Muscle of back (tissue), 11 donors: ENCODE data around the gene TMEM269. TPM values are rescaled to one million over a fixed set of nuclear protein-coding genes. Genes with fewer than 3 reads are reported as not detected.
"Not testable (repeated sequence)": the region's sequence is repeated elsewhere in the genome, so short reads cannot be mapped to it uniquely, and the experiment has no call there.

Source experiments
- DNase-seq, 3 donors: peaks; one replicate each; pipeline versions ENCODE4 v3.0.0 to v3.0.0-alpha.2; 2013
- polyA plus RNA-seq, 10 donors: library from polyadenylated mRNA; unstranded; fragments of 120-200 nt; gene quantifications; one replicate each; pipeline ENCODE4 v1.2.1, GENCODE V29; 2013; ENCODE audit not compliant: insufficient read length in 10 of 10

Gene TMEM269
- polyA plus RNA-seq, 10 donors = 0.46 to 1.4 (median 0.73) TPM

DNA sequence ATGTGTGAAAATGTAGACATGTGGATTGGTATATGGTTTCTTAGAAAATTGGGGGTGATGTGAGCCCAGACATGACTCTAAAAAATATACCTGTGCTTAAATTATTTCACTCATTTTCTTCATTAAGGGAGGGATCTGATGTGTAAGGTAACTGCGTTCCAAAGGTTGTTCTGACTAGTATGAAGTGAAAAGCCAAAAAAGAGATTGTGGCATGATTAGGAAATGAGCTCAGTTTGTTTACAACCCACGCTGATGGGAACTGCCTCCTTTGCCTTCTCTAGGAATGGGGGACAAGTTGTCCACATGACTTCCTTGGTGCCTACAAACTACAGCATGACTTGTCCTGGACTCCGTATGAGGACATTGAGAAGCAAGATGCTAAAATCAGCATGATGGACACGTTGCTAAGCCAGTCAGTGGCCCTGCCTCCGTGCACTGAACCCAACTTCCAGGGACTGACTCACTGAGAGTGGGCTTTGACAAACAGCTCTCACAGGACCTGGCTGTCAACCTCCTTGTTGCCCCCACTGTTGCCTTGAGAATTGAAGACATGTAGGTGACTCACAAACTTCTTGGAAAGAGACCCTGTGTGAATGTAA lies 9.8 kb upstream of the TMEM269 start:
- no peak for DNase-seq

DNA sequence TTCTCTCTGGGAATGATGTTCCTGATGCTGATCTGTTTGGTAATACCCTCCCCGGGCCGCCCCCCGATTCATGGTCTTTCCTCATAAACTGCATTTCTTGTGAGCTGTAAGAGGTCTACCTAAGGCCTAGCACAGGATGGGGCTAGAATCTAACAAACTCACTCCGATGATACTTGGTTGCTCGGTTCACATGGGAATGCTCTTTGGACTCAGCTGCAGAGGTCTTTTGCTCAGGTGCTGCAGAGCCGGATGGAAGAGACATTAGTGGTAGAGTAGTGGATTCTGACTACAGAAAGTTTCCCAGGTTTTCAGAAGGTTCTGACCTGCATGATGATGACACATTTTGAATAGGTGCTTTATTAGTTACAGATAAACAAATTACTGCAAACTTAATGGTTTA lies 8.3 kb upstream of the TMEM269 start:
- no peak for DNase-seq

DNA sequence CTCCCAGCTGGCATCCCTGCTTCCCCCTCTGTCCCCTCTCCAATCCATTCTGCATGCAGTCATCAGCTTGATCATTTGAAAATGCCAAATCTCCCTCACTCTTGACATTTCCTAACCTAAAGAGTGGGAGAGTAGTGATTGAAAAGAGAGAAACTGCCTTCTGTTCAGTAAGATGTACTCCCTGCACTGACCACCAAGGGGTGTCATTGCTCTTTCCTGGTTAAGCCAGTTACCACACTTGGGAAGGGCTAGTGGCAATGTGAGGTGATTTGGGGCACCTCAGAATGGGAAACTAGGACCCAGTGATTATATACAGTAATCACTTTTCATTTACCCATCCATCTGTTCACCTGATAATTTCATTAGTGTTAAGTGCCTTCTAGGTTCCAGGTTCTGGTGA lies 6.9 kb upstream of the TMEM269 start:
- DNase-seq = peak in 1 of 3 donors; percentile 40

DNA sequence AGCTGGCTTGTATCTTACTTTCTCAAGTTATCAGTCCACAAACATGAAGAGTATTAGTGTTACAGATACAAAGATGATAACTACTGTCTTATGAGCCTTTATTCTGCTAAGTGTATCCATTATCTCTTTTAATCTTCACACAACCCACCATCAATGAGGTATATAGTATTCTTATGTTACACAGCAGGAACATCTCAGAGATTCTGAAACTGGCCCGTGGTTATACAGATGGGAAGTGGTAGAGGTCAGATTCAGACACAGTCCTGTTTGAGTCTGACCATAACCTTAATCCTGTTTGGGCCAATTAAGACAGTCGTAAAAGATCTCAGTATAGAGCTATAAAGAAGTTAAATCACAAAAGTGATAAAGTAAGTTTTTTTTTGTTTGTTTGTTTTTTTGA lies 5.1 kb upstream of the TMEM269 start:
- no peak for DNase-seq

DNA sequence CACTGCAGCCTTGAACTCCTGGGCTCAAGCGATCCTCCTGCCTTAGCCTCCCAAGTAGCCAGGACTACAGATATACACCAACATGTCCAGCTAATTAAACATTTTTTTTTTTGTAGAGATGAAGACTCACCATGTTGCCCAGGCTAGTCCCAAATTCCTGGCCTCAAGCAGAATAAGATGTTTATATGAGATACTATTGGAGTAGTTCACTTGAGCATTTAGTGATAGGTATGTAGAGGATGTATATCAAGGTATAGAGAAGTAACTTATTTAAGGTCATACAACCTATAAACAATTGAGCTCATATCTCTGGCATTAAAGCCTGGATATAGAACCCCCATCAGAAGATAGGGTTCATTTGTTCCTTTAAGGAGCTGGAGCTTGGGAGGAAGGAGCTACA lies 4.6 kb upstream of the TMEM269 start:
- DNase-seq = no peak

DNA sequence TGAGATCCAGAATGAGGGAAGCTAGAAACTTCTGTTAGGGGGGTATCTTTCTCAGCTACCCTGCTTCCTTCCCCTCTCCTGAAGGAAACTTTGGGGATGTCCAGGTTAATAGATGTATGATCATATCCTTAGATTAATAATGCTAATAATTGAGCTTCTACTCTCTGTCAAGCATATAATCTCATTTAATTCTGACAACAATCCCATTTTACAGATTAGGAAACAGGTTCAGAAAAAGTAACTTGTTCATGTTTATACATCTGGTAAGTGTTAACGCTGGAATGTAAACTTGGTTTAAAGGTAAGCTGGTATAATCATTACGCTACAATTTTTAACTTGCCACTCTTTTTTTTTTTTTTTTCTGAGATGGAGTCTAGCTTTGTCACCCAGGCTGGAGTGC lies 1.7 kb upstream of the TMEM269 start:
- DNase-seq = no peak

DNA sequence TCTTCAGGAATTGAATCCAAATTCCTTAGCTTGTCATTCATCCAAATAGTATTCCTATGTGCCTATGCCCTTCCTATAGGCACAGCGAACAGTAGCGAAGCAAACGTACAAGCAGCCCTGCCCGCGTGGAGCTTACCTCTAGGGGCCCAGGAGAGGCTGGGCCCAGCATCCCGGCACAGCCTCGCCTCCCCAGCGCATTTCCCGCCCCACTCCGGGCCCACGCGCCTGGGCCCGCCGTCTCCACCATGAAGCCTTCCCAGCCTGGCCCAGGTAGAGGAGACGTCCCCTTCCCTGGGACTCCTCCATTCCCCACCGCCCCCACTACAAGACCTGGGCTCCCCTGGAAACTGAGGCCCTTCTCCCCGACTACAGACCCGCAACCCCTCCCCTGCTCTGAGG lies 245 bp upstream of the TMEM269 start:
- DNase-seq = no peak

DNA sequence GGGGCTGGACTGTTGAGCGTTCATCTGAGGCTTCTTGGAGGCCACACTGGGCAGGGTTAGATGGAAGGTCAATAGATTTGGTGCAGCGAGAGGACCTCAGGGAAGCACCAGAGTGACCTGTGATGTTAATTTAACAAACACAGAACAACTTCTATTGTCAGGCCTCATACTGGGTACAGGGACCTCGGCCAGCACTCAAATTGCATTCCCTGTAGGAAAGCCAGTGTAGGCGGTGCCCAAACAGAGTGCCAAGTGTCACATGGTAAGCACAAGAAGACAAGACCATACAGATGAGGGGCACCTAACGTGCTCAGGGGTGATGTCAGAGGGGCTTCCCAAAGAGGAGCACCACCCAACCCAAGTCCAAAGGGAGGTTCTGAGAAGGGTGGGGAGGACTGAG lies 1.3 kb downstream of the TMEM269 start:
- no peak for DNase-seq

DNA sequence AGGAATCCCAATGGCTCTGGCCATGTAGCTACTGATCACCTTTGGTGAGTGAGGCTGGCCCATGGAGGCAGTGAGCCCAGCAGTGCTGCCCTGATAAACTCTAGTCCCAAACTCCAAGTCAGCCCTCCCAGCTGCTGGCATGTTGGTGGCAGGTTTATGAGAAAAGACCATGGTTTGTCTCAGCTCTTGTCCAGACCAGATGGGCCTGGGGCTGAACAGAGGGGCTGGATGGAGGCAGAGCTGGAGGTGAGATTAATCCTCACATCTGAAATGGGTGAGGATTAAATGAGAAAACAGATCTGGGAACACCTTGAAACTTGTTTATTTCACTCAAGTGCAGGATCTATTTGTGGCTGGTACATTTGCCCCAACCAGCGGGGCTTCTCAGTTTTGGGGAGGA lies 3.2 kb downstream of the TMEM269 start:
- DNase-seq = no peak

DNA sequence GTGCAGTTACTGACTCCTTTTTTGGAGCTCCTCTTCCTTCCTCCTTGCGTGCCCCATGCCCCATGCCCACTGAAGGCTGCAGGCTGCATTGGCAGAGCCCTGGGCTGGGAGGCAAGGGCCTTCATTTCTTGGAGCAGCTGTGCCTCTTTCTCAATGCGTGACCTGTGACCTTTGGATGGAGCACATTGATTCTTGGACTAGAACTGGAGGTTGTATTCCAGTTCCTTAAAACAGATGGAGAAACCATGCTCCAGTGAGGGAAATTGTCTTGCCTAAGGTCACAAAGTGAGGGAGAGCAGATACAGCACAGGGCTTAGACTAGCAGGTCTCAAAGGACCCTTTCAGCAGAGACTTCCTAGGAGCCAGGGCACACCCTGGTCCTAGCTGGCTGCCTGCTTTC lies 9.0 kb downstream of the TMEM269 start:
- no peak for DNase-seq

DNA sequence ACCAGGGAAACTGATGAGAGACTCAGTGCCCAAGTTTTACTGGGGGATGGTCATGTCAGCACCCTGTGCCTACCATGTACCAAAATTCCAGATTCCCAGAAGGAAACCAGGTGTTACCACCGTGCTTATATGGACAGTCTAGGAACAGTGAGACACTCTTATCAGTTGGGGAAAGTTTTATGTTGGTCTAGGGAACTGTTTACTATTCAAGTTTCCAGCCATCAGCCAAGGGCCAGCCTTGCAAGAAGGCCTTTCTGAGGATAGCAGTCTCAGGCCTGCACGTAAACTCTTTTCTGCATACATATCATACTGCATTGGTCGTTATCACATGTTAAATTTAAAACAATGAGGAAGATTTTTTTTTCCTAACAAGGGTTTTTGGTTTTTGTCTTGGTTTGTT lies 12.6 kb downstream of the TMEM269 start:
- DNase-seq = no peak

DNA sequence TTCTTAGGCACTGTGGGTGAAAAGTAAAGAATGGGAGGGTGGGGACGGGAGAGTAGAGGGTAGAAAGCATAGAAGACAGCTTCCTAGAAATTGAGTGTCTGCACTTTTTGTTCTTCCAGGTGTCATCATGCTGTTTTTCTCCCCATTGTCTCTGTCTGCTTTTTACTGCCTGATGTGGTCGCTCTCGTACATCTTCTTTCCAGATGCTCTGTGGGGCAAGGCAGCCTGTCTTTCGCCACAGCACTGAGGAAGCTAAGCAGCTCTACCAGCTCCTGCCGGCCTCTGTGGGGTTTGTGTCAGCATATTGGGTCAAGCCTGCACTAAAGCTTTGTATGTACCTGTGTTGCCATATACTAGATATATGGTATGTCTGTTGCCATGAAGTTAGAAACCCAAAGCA lies 13.2 kb downstream of the TMEM269 start:
- DNase-seq = no peak

DNA sequence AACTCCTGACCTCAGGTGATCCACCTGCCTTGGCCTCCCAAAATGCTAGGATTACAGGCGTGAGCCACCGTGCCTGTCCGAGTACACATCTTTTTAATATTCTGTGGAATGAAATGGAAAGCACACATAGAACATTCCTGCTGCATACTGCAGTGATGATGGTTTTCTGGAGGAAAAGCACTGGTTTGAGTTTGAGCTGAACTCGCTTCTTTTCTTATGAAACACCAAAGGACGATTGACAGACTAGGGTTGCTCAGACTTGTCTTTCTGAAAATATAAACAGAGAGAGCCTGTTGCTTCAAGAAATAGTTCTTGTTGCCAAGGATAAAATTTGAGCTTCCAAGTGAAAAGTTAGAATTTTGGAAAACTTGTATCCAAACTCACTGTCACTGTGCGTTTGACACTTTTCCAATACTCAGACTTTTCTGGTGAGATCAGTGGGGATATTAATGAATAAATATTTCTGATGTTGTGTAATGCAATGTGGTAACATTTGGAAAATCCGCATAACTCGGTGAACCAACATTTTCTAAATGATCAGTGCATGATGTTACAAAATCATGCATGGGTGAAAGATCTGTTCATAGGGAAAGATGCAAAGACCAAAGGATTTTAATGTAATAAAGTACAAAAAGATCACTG lies 17.2 kb downstream of the TMEM269 start:
- DNase-seq = peak; percentile 21 to 51 (median 42)

DNA sequence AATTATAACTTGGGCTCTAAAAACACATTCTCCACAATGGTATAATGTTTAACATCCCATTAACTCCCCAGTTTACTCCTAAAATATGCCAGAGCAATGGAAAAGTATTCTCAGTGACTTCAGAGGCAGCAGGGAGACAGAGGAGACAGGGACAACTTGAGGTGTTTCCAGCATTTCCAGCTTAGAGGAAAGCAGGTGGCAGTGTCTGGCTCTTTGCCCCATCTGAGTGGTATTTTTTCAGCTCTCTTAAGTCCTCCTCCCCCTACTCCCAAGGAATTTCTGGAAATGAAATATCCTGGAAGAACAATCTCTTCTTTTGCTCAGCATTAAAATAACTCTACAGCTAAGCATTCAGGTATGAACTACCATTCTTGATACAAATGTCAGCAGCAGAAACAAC lies 21.4 kb downstream of the TMEM269 start:
- no peak for DNase-seq

DNA sequence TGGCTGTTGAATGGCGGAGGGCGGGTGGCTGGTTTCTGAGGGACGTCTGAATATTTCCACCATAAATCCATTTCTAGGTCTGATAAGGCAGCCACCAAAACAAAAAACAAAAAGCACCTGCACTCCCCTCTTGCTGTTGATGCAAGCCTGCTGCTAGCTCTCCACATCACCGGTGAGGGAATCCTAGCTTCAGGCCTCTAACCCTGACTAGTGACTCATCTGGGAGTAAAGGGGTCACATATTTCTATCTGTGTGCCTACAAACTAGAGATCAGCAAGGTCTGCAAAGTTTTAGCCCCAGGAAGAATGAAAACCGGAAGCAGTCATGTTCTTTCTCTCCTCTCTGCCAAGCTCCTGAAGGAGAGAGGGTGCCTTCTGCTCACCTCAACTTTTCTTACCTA lies 21.8 kb downstream of the TMEM269 start:
- no peak for DNase-seq

DNA sequence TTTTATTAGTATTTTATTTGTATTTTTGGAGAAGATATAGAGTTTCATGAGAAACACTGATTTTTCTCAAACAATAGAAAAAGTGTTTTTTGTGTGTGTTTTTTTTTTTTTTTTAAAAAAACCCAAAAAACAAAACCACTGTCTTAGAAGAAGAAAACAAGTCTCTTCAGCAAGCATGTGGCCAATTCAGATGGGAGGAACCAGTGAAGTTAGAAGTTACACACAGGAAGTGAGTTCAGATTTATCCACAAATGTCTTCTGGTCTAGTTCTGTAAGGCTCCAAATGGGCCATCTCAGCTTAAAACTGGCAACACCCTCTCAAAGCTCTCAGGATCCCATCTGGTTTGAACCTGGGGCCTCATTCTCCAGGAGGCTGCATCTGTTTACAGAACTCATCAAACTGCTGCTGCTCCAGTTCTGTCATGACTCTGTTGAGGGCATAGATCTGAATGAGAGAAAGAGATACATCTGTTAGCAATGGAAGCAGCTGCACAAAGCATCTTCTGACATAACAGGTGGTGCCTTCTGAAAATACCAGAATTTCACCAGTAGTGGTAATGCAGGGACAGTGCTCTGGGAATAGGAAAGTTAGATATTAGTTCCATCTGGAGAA lies 22.4 kb downstream of the TMEM269 start:
- DNase-seq = peak in 2 of 3 donors; percentile 23 to 48

DNA sequence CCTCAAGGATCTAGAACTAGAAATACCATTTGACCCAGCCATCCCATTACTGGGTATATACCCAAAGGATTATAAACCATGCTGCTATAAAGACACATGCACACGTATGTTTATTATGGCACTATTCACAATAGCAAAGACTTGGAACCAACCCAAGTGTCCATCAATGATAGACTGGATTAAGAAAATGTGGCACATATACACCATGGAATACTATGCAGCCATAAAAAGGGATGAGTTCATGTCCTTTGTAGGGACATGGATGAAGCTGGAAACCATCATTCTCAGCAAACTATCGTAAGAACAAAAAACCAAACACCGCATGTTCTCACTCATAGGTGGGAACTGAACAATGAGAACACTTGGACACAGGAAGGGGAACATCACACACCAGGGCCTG lies 30.0 kb downstream of the TMEM269 start:
- DNase-seq = not testable (repeated sequence)

DNA sequence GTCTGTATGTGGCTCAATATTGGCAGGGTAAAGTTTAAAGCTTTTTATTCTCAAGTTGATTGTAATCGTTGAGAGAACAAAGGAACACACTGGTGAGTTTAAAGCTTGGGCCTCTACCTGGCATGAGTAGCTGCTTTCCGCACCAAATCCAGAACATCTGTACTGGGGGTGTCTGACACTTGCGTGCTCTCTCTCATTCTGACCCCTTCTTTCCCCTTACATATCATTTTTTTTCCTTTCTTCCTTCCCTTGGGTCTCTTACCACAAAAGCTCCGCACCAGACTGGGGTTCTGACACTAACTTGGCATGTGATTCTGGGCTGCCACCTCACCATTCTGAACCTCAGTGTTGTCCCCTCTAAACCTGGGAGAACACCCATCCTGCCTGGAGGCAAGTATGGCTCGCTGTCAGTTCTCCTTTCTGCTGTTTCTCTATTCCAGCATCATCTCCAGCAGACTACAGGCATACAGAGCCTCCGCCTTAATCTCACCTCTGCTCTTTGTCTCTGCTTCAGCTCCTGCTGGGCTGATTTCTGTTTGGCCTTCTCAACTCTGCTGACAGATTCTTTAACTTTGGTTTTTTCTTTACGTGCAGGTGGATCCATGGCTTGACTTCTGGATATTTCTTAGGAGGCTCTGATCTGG lies 31.3 kb downstream of the TMEM269 start:
- DNase-seq = peak; percentile 11 to 67 (median 25)

DNA sequence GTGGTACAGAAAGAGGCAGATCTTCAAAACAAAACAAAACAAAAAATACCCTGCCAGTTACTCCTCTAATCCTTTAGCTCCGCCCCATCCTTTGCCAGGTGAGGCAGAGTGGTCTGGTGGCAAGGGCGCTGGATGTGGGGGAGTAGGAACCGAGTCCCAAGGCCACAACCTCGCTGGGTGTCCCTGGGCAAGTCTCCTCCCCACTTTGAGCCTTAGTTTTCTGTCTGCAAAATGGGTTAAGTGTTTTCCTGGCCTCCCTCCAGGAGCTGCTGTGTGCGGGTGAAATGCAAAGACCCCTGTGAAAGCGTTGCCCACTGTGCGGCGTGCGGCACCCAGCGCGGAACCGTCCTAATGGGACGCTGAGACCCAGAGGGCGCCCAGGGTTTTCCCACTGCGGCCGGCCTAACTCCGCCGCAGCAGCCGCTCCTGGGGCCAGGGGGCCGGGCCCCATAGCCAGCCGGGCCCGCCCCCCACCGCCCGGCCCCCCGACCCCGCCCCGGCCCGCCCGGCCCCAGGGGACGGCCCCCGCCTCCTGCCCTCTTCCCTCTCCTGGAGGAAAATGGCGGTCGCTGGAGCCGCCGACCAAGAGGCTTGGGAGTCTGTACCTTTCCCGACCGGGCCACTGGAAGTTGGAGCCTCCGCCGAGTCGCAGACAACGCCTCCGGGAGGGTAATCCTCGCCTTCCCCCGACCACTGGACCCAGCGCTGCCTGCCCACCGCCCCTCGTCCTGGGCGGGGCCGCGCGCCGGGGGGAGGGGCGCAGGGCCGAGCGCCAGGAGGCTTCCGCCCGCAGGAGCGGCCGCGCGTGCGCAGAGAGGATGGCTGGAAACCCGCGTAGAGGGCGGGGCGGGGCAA lies 32.0 kb downstream of the TMEM269 start, which contains the start of the genes ERMAP and SVBP:
Gene ERMAP, plus strand, starts transcription at position 538 of the 855 bp plus-strand sequence. CDS start 13,327 bp downstream, outside the sequence.
Gene SVBP, minus strand, starts transcription at position 813 of the 855 bp plus-strand sequence. CDS start 853 bp downstream, outside the sequence.
- peak; percentile 88 to 97 (median 93) for DNase-seq

DNA sequence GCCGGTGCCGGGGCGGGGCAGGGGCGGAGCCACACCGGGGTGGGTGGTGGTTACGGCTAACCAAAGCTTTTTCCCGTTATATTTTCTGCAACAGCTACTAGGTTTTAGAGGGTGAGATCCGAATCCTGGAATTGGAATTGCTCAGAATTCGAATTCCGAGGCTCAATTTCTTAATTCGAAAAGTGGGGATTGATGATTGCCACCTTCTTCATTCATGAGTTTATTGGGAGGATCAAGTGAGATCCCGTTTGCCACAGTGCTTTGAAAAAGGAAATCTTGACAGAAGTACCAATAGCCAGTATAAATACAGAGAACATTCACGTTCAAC lies 32.6 kb downstream of the TMEM269 start:
- DNase-seq = no peak

DNA sequence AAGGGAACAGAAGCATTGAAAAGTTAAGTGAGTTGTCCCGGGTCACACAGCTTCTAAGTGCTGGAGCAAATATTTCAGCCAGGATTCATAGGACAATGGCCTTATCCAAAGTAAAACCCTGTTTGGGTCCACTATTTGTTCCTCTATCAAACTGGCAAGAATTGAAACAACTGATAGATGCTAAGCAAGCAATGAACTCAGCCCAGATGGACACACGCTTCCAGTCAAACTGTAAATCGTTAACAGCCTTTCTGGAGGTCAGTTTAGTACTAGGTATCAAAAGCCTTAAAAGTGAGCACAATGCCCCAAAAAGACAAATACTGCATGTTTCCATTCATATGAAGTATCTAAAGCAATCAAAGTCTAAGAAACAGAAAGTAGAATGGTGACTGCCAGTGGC lies 33.2 kb downstream of the TMEM269 start:
- no peak for DNase-seq

DNA sequence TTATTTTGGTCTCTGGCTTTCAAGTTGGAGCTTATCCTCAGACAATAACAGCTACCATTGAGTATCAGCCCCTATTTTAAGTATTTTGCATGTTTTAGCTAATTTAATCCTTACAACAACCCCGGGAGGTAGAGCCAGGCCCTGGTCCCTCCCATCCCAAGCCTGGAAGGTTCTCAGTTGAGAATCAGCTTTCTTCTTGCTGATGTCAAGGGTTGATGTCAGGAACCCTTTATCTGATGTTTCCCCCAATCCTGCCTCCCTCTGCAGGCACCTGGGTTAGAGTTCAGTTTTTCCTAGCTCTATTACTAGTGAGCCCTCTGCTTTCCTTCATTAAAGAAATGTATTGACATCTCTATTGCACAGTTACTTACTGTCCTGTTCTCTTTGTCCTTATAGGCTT lies 36.0 kb downstream of the TMEM269 start:
- no peak for DNase-seq
